ENCODE results near the gene PDGFD.

PDGFD gene

GRCh38 chr11:104130161-104130560, 33.8 kb downstream of the PDGFD start:
- no peak overlapping the region for H3K4me3 ChIP-seq (replicated peaks; ENCODE audit: low read depth, low read length)
- TF ChIP-seq CTCF (IDR thresholded peaks at IDR 0.05; ENCODE audit: low read depth, low read length, missing control alignments) = no peak
- no peak for DNase-seq (ENCODE audit: extremely low read depth, low read depth)

GRCh38 chr11:104129145-104129544, 34.8 kb downstream of the PDGFD start:
- H3K4me3 ChIP-seq (replicated peaks; ENCODE audit: low read depth, low read length) = no peak overlapping the region
- DNase-seq (ENCODE audit: extremely low read depth, low read depth) = no peak
- no peak for TF ChIP-seq CTCF (IDR thresholded peaks at IDR 0.05; ENCODE audit: low read depth, low read length, missing control alignments)

GRCh38 chr11:104127828-104128227, 36.1 kb downstream of the PDGFD start:
- DNase-seq (ENCODE audit: extremely low read depth, low read depth) = no peak
- no peak overlapping the region for H3K4me3 ChIP-seq (replicated peaks; ENCODE audit: low read depth, low read length)
- TF ChIP-seq CTCF (IDR thresholded peaks at IDR 0.05; ENCODE audit: low read depth, low read length, missing control alignments) = no peak

- no peak for DNase-seq (ENCODE audit: extremely low read depth, low read depth)
- TF ChIP-seq CTCF (IDR thresholded peaks at IDR 0.05; ENCODE audit: low read depth, low read length, missing control alignments) = no peak
- no peak overlapping the region for H3K4me3 ChIP-seq (replicated peaks; ENCODE audit: low read depth, low read length)
Measured at GRCh38 chr11:104126464-104126863, 37.5 kb downstream of the PDGFD start.

- TF ChIP-seq CTCF (IDR thresholded peaks at IDR 0.05; ENCODE audit: low read depth, low read length, missing control alignments) = no peak
- no peak overlapping the region for H3K4me3 ChIP-seq (replicated peaks; ENCODE audit: low read depth, low read length)
- DNase-seq (ENCODE audit: extremely low read depth, low read depth) = no peak
Measured at GRCh38 chr11:104124979-104125378, 39.0 kb downstream of the PDGFD start.

- no peak for DNase-seq (ENCODE audit: extremely low read depth, low read depth)
- TF ChIP-seq CTCF (IDR thresholded peaks at IDR 0.05; ENCODE audit: low read depth, low read length, missing control alignments) = no peak
- H3K4me3 ChIP-seq (replicated peaks; ENCODE audit: low read depth, low read length) = no peak overlapping the region
Measured at GRCh38 chr11:104122836-104123235, 41.1 kb downstream of the PDGFD start.

GRCh38 chr11:104122011-104122635, 41.8 kb downstream of the PDGFD start:
- no peak for TF ChIP-seq CTCF (IDR thresholded peaks at IDR 0.05; ENCODE audit: low read depth, low read length, missing control alignments)
- no peak for DNase-seq (ENCODE audit: extremely low read depth, low read depth)
- no peak overlapping the region for H3K4me3 ChIP-seq (replicated peaks; ENCODE audit: low read depth, low read length)

Data from HFF-Myc (cell line).